GM19467 (cell line): Measurements from ENCODE around the gene NKX6-1.

Experiments
- ATAC-seq: cut with Tn5 transposase; IDR thresholded peaks from one replicate; pipeline ENCODE4 v1.9.1; 2021; ENCODE audit warnings: mild to moderate bottlenecking, moderate library complexity; ENCODE audit not compliant: unreplicated experiment

The NKX6-1 gene

GRCh38 chr4:84479663-84480062, 19.4 kb downstream of the NKX6-1 start:
- no peak for ATAC-seq

DNA sequence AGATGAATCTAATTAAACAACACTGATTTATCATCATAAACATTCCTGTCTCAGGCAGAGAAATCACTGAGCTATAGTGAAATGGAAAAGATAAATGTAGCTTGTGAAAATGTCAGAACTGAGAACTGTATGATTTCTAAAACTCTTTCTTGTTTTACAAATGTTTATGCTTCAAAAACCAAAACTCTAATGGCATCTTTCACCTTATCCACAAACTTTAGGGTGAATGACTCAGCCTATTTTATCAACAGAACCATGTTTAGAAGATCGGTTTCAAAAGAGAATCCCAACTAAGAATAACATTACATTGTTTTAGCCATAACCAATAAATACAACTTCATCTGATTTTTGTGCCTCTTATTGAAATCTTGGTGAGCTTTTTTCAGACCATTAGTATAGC, 21.4 kb downstream of the NKX6-1 start:
- no peak for ATAC-seq

- ATAC-seq = no peak
Observed at GRCh38 chr4:84474107-84474506, 25.0 kb downstream of the NKX6-1 start.

GRCh38 chr4:84472154-84472553, 26.9 kb downstream of the NKX6-1 start:
- no peak for ATAC-seq

GRCh38 chr4:84470204-84470785, 28.8 kb downstream of the NKX6-1 start:
- ATAC-seq = no peak

GRCh38 chr4:84467601-84468000, 31.5 kb downstream of the NKX6-1 start:
- ATAC-seq = no peak

DNA sequence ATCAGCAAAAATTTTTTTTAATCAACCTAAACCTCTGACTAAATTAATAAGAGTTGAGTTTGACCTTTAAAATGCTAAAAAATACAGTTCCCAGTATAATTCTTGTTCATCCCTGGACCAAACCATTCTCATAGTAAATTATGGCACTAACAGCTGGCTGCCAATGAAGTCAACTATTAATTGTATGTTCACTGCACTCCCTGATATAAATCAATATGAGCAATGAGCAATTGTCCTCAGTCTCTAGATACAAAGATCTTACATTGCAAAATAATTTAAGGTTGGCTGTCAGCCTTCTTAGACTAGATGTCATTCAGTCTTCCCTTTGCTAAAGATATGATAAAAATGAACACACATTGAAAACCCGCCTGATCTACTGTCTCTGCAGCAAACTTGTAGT, 39.3 kb downstream of the NKX6-1 start:
- ATAC-seq = no peak

DNA sequence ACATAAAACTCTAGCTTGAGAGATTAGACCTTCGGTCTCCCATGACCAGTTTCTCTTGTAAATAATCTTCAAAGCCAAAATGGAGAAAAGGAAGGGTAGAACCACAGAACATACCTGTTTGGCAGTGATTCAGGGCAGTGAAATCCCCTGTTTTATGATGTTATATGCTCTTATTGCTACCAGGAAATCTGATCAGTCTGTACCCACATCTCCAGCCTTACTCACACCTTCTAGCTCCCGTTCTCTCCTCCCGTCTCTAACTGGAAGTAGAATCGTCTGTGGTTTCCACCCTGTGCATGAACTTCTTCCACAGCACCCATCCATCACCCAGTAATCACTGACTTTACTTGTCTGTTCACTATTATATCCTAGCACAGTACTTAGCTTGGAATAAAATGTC, 42.9 kb downstream of the NKX6-1 start:
- ATAC-seq = no peak

DNA sequence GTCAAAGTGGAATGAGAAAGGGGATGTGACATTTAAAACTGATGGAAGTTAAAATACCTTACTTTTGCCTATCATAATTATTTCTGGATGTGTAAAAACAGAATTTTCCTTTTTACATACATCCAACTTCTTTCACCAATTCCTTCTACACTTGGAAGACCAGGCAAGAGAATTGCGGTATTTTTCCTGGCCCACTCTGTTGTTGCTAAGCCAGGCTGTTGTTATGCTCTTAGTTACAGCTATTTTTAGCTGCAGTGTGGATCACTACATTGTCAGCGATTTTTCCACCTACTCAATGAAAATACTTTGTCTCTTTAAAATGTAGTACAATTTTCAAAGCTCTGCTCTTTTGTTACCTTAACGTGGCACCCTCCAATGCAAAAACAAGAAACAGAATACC, 43.4 kb downstream of the NKX6-1 start:
- ATAC-seq = no peak

DNA sequence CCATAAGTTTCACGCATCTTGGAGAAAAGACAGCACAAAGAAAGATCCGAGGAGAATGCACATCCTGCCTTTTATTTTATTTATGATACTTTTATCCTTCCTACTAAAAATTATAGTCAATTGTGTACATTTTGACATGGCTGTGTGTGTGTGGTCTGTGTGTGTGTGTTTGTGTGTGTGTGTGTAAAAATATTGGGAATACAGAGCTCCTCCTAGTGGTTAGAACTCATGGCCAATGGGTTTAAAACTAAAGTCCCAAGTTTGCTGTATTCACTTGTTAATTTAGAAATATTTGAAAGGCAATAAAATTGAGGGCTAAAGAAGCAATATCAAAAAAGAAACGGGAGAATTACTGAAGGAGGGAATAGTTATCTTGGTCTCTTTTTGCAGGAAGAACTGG, 47.5 kb downstream of the NKX6-1 start:
- ATAC-seq = no peak

- no peak for ATAC-seq
Observed at GRCh38 chr4:84443523-84443922, 55.6 kb downstream of the NKX6-1 start.

- no peak for ATAC-seq
Observed at GRCh38 chr4:84442778-84443177, 56.3 kb downstream of the NKX6-1 start.
